GM23248 (cell line): ENCODE measurements around the gene PPFIBP1. TPM values are rescaled to one million over a fixed set of nuclear protein-coding genes. Genes with fewer than 3 reads are reported as not detected.
"Not testable (repeated sequence)": the region's sequence is repeated elsewhere in the genome, so short reads cannot be mapped to it uniquely, and the experiment has no call there.

Source experiments
- DNase-seq: peaks from one replicate; pipeline ENCODE4 v3.0.0-alpha.2; 2015
- H2AFZ ChIP-seq: fragments of 200-600 bp; sonication (generic); 2 replicates; pipeline ENCODE4 v1.6.1; 2016; ENCODE audit warnings: antibody characterized with exemption
- H3F3A ChIP-seq: fragments of 200-600 bp; sonication (generic); 2 replicates; pipeline ENCODE4 v1.6.1; 2016; ENCODE audit warnings: mild to moderate bottlenecking, antibody characterized with exemption, mixed run types; ENCODE audit not compliant: insufficient read depth
- H3K27ac ChIP-seq: fragments of 200-600 bp; sonication (generic); 2 replicates; pipeline ENCODE4 v1.5.1; 2016; ENCODE audit warnings: mild to moderate bottlenecking
- H3K27me3 ChIP-seq: fragments of 200-600 bp; sonication (generic); replicated peaks from 2 replicates; pipeline ENCODE4 v1.6.1; 2016; ENCODE audit warnings: mild to moderate bottlenecking; ENCODE audit not compliant: insufficient read depth
- H3K36me3 ChIP-seq: fragments of 200-600 bp; sonication (generic); 2 replicates; pipeline ENCODE4 v1.6.1; 2016; ENCODE audit warnings: low read depth, mild to moderate bottlenecking
- H3K4me1 ChIP-seq: fragments of 200-600 bp; sonication (generic); 2 replicates; pipeline ENCODE4 v1.6.1; 2016; ENCODE audit warnings: mild to moderate bottlenecking; ENCODE audit not compliant: insufficient read depth
- H3K4me2 ChIP-seq: fragments of 200-600 bp; sonication (generic); one replicate; pipeline ENCODE4 v1.6.1; 2016; ENCODE audit warnings: mild to moderate bottlenecking; ENCODE audit not compliant: unreplicated experiment
- H3K4me3 ChIP-seq: fragments of 200-600 bp; sonication (generic); 2 replicates; pipeline ENCODE4 v1.5.1; 2016; ENCODE audit warnings: mild to moderate bottlenecking
- H3K79me2 ChIP-seq: fragments of 200-600 bp; sonication (generic); 2 replicates; pipeline ENCODE4 v1.6.1; 2016; ENCODE audit warnings: mild to moderate bottlenecking; ENCODE audit not compliant: insufficient read depth
- H3K9ac ChIP-seq: fragments of 200-600 bp; sonication (generic); 2 replicates; pipeline ENCODE4 v1.6.1; 2016; ENCODE audit warnings: mild to moderate bottlenecking
- H3K9me2 ChIP-seq: fragments of 200-600 bp; sonication (generic); 2 replicates; pipeline ENCODE4 v1.6.1; 2016; ENCODE audit warnings: mixed run types, mild to moderate bottlenecking, moderate library complexity; ENCODE audit not compliant: insufficient read depth
- H3K9me3 ChIP-seq: fragments of 200-600 bp; sonication (generic); one replicate; pipeline ENCODE4 v1.6.1; 2017; ENCODE audit warnings: low read depth
- H4K20me1 ChIP-seq: fragments of 200-600 bp; sonication (generic); 2 replicates; pipeline ENCODE4 v1.6.0; 2016; ENCODE audit not compliant: insufficient read depth
- EZH2 ChIP-seq: fragments of 200-600 bp; sonication (generic); IDR thresholded peaks from 2 replicates; pipeline ENCODE4 v1.6.1; 2018; ENCODE audit warnings: antibody characterized with exemption, mild to moderate bottlenecking; ENCODE audit not compliant: insufficient read depth, poor library complexity, severe bottlenecking
- EZH2phosphoT487 ChIP-seq: fragments of 200-600 bp; sonication (generic); IDR thresholded peaks from 2 replicates; pipeline ENCODE4 v1.6.1; 2018; ENCODE audit warnings: antibody characterized with exemption, moderate library complexity, mild to moderate bottlenecking, low read depth; ENCODE audit not compliant: insufficient read depth
- WGBS, 2 experiments: methylation state at CpG; one replicate each; pipeline ENCODE4 v1.1.6; 2015 to 2017; ENCODE audit warnings: low lambda C conversion rate in 2 of 2, low coverage in 1 of 2; ENCODE audit errors: missing lambda C conversion rate in 2 of 2; 5-methylcytosine and 5-hydroxymethylcytosine counted together
- in situ Hi-C: fragments of 300-500 bp; cut with MboI; formaldehyde crosslinking; loops from 2 replicates; pipeline ENCODE4 v1.15.0; 2020
- polyA plus RNA-seq: library from polyadenylated mRNA; unstranded; fragments of >200 nt; fragmentation: Nextera tagmentation; extraction: Ambion mirVana; gene quantifications from 2 replicates; pipeline ENCODE4 v1.2.1, GENCODE V29; 2016
- total RNA-seq: library from RNA; depleted of rRNA; stranded (reverse); fragments of >200 nt; shearing (Covaris generic); gene quantifications from 2 replicates; pipeline ENCODE4 v1.2.3, GENCODE V29; 2014

PPFIBP1 gene
- total and polyA plus RNA-seq, 2 experiments from 2014 or later, result 86.0 to 101 TPM

DNA sequence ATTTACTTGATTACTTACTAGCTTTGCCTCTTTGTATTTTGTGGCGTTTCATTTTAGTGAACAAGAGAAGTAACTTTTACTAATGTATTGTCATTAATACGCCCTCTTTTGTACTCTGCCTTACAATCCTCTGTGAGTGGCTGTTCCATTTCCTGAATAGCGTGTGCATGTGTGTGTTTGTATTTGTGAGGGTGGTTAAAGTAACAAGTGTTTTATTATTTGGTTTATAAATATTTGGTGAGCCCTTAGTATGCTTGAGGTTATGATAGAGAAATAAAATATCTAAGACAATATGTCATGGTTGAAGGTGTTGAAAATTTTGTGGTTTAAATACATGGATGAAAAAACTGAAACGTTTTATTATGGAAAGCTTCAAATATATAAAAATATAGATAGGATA, 100.6 kb downstream of the PPFIBP1 start:
- Histone ChIP-seq H3K9me3 (no peaks in the 10 kb centered on the region), H2AFZ (no peak overlapping the region), H3K9ac (no peak overlapping the region), H3K27me3 (no peaks in the 10 kb centered on the region), H3K4me1 (peaks cover 65% of the 10 kb centered on the region), H3K4me2 (no peak overlapping the region), H3K36me3 (no peaks in the 10 kb centered on the region), H4K20me1 (no peaks in the 10 kb centered on the region), H3K9me2 (no peaks in the 10 kb centered on the region), H3K79me2 (peaks cover 89% of the 10 kb centered on the region), H3F3A (peaks cover 42% of the 10 kb centered on the region), H3K4me3 (no peak overlapping the region), H3K27ac (no peak overlapping the region)
- DNase-seq, result no peak
- in situ Hi-C loops, result no loop called here
- no peak for TF ChIP-seq EZH2phosphoT487
- no peak for TF ChIP-seq EZH2
- 69 to 78% methylated on average over 4 of the region's 4 CpGs for WGBS, 2 experiments

- 19 to 25% methylated on average over 7 of the region's 7 CpGs for WGBS, 2 experiments
- peak overlapping the region; percentile 91 for H3K27ac ChIP-seq
- peak overlapping the region; percentile 94 for H3K4me2 ChIP-seq
- no peaks in the 10 kb centered on the region for H3K9me2 ChIP-seq
- 0 out of 2 replicates have a peak overlapping the region, but pooled peaks have one; percentile 28 for H2AFZ ChIP-seq
- peaks cover 86% of the 10 kb centered on the region for H3K4me1 ChIP-seq
- H3K9ac ChIP-seq, result peak overlapping the region; percentile 71
- in situ Hi-C loops, result no loop called here
- peaks cover 68% of the 10 kb centered on the region for H3F3A ChIP-seq
- H3K36me3 ChIP-seq, result no peaks in the 10 kb centered on the region
- peak overlapping the region; percentile 52 for H3K4me3 ChIP-seq
- peaks cover 89% of the 10 kb centered on the region for H3K79me2 ChIP-seq
- TF ChIP-seq EZH2phosphoT487 (no peak), EZH2 (no peak)
- no peaks in the 10 kb centered on the region for H4K20me1 ChIP-seq
- peak; percentile 94 for DNase-seq
- H3K9me3 ChIP-seq, result no peaks in the 10 kb centered on the region
- no peaks in the 10 kb centered on the region for H3K27me3 ChIP-seq
Observed at GRCh38 chr12:27627123-27627852, 103.3 kb downstream of the PPFIBP1 start.

DNA sequence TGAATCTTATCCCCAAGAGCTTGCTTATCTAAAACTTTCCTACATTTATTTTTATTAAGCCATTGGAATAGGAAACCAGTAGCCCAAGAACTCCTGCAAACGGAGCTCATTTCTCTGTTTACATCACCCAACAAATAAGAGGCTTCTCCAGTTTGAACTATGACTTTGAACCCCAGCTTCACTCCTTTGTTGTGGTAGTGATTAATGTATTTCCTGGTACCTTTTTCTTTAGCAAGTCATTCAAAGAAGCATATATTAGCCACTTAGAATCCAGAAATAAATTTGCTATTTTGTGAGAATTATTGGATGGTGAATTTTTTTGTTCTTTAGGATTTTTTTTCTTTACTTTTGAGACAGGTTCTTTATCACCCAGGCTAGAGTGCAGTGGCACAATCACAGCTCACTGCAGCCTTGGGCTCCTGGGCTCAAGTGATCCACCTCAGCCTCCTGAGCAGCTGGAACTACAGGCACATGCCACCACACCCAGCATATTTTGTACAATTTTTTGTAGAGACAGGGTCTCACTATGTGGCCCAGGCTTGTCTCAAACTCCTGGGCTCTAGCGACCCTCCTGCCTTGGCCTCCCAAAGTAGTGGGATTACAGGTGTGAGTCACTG, 104.0 kb downstream of the PPFIBP1 start:
- H3K9me3 ChIP-seq, H4K20me1 ChIP-seq, H2AFZ ChIP-seq, H3K27me3 ChIP-seq, H3K36me3 ChIP-seq, DNase-seq, in situ Hi-C loops, H3K9me2 ChIP-seq: not testable (repeated sequence)
- Histone ChIP-seq H3K79me2 (peaks cover 89% of the 10 kb centered on the region), H3K4me1 (peaks cover 82% of the 10 kb centered on the region), H3K4me3 (peak overlapping the region; percentile 52), H3K4me2 (peak overlapping the region; percentile 94), H3K9ac (peak overlapping the region; percentile 71), H3F3A (peaks cover 73% of the 10 kb centered on the region), H3K27ac (peak overlapping the region; percentile 91)
- WGBS, 2 experiments, result 60 to 66% methylated on average over 2 of the region's 2 CpGs

GRCh38 chr12:27630219-27630618, 106.2 kb downstream of the PPFIBP1 start:
- not testable (repeated sequence) for H2AFZ ChIP-seq, H3K9me3 ChIP-seq, H4K20me1 ChIP-seq, DNase-seq, H3K4me2 ChIP-seq, H3K9ac ChIP-seq, H3K27me3 ChIP-seq, H3K4me3 ChIP-seq, H3K9me2 ChIP-seq, H3K36me3 ChIP-seq
- WGBS, 2 experiments, result 64 to 83% methylated on average over 2 of the region's 2 CpGs
- peaks cover 66% of the 10 kb centered on the region for H3K4me1 ChIP-seq
- H3K79me2 ChIP-seq, result peaks cover 89% of the 10 kb centered on the region
- peaks cover 69% of the 10 kb centered on the region for H3F3A ChIP-seq
- in situ Hi-C loops, result loop anchor here (10.0 kb wide), 1 partner anchor 205 kb away; no protein-coding TSS in a partner anchor
- H3K27ac ChIP-seq, result peak overlapping the region; percentile 91; the same call in 1 of the 2 replicates
